ENCODE results near the gene HERC6. TPM values are rescaled to one million over a fixed set of nuclear protein-coding genes. Genes with fewer than 3 reads are reported as not detected.

Gene HERC6
- total and polyA plus RNA-seq, 2 of the 8 experiments (the other 6 are each of a cell fraction or from before 2014, with no cell fraction given) = 3.7 to 3.8 TPM

DNA sequence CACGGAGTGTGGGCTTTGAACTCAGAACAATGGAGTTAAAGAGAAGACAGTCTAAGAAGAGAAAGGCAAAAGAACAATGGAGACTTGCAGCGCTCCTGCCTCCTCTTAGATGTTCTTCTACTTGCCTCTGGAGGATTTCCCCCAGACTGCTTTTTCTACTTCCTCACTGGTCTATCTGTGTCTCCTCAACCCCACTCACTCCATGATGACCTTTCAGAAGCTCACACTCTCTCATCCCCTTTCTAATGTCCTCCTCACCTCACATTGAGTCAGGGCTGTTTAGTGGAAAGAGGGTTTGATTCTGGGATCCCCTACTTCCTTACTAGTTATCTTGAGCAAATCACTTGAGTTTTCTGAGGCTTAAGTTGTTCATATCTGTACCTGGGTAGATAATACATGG, 12.2 kb upstream of the HERC6 start:
- no peak overlapping the region for H2BK20ac ChIP-seq (ENCODE audit: low read length)
- no peak overlapping the region for H3K18ac ChIP-seq (ENCODE audit: extremely low read depth, low read length)
- H3K4me2 ChIP-seq (ENCODE audit: insufficient read depth in 1 of 2, low read depth in 2 of 2, low read length in 2 of 2) = no peak overlapping the region
- WGBS, 2 experiments (ENCODE audit: extremely low coverage in 1 of 2, insufficient coverage in 1 of 2, insufficient read length in 1 of 2, insufficient replicate concordance in 2 of 2, low coverage in 1 of 2, low lambda C conversion rate in 2 of 2, missing lambda C conversion rate in 1 of 2) = 90% methylated on average over 2 of the region's 2 CpGs; no CpG with 5 or more reads in 1 of the 2 experiments
- H4K91ac ChIP-seq (replicated peaks; ENCODE audit: insufficient read length, low read length) = no peak overlapping the region
- no peak overlapping the region for H3K56ac ChIP-seq (replicated peaks; ENCODE audit: insufficient read length, low read depth, low read length)
- no peak overlapping the region for H3K23ac ChIP-seq (ENCODE audit: insufficient read length)
- H4K5ac ChIP-seq (ENCODE audit: insufficient read length, low read depth, low read length) = no peak overlapping the region
- ChIA-PET POLR2A (ENCODE audit: partially characterized antibody) (no interaction called here), CTCF (ENCODE audit: partially characterized antibody) (interaction anchor here (1.4 to 5.0 kb wide), 2 partner anchors 12 to 148 kb away, joined by 5 to 35 read pairs; partner anchors contain the start of gene HERC6)
- H3K4me1 ChIP-seq (replicated peaks in 1 of 4; ENCODE audit: control insufficient read depth in 3 of 4, insufficient read depth in 4 of 4, low read length in 3 of 4) = peaks cover 0 to 3% (median 0%) of the 10 kb centered on the region in 4 experiments; a peak in 1 of 7 replicates
- peak in 1 of 2 experiments; percentile 19 for DNase-seq (ENCODE audit: low read depth in 1 of 2, low spot score in 2 of 2)
- peaks cover 0 to 1% (median 0%) of the 10 kb centered on the region in 4 experiments; a peak in 1 of 7 replicates for H3K27me3 ChIP-seq (replicated peaks in 1 of 4; ENCODE audit: control insufficient read depth in 3 of 4, extremely low read depth in 1 of 4, insufficient read depth in 3 of 4, low read length in 3 of 4)
- H3K23me2 ChIP-seq (ENCODE audit: low read depth, low read length) = no peaks in the 10 kb centered on the region
- no peak overlapping the region for H3K9ac ChIP-seq (replicated peaks in 1 of 4; ENCODE audit: extremely low read depth in 1 of 4, low read depth in 3 of 4, low read length in 3 of 4)
- no peak overlapping the region for H2AFZ ChIP-seq (ENCODE audit: low read length)
- no peak overlapping the region for H2BK12ac ChIP-seq (ENCODE audit: low read depth, low read length)
- no peaks in the 10 kb centered on the region; a peak in 1 of 8 replicates for H3K36me3 ChIP-seq (ENCODE audit: control insufficient read depth in 2 of 4, insufficient read depth in 4 of 4, low read length in 3 of 4)
- H2BK5ac ChIP-seq (ENCODE audit: low read depth, low read length) = no peak overlapping the region
- H3K27ac ChIP-seq (ENCODE audit: low read depth, low read length) = no peak overlapping the region
- H3K79me2 ChIP-seq (ENCODE audit: control insufficient read depth in 1 of 2, insufficient read depth in 2 of 2, low read length in 2 of 2) = no peaks in the 10 kb centered on the region
- no peak for FAIRE-seq
- no peak overlapping the region for H3K4me3 ChIP-seq (ENCODE audit: extremely low read depth in 1 of 4, insufficient read depth in 2 of 4, low read depth in 3 of 4, low read length in 4 of 4)
- no peaks in the 10 kb centered on the region; a peak in 1 of 4 replicates for H3K9me3 ChIP-seq (ENCODE audit: insufficient read depth in 2 of 2, low read depth in 1 of 2, low read length in 1 of 2)
- no peak overlapping the region for H3K14ac ChIP-seq (ENCODE audit: insufficient read length)
- H2BK15ac ChIP-seq (ENCODE audit: low read length) = no peak overlapping the region
- no peak overlapping the region for H4K8ac ChIP-seq (ENCODE audit: extremely low read depth, insufficient read depth, low read length)
- H3K4ac ChIP-seq (replicated peaks; ENCODE audit: insufficient read length, low read depth, low read length) = no peak overlapping the region
- H2AK5ac ChIP-seq (ENCODE audit: low read depth, low read length) = no peak overlapping the region
- no peaks in the 10 kb centered on the region for H4K20me1 ChIP-seq (replicated peaks in 1 of 2; ENCODE audit: control insufficient read depth in 1 of 2, insufficient read depth in 2 of 2, low read length in 2 of 2)
- H2BK120ac ChIP-seq (replicated peaks; ENCODE audit: low read depth, low read length) = no peak overlapping the region
- no peaks in the 10 kb centered on the region for H3K79me1 ChIP-seq (ENCODE audit: low read depth, low read length)

Data from H1 (cell line).